HG03442 (cell line): Measurements from ENCODE around the gene MYBPC1.
"Not testable (repeated sequence)": the region's sequence is repeated elsewhere in the genome, so short reads cannot be mapped to it uniquely, and the experiment has no call there.

Experiments
- ATAC-seq: cut with Tn5 transposase; IDR thresholded peaks from one replicate; pipeline ENCODE4 v1.9.1; 2021; ENCODE audit warnings: mild to moderate bottlenecking, moderate library complexity; ENCODE audit not compliant: unreplicated experiment

The MYBPC1 gene

DNA sequence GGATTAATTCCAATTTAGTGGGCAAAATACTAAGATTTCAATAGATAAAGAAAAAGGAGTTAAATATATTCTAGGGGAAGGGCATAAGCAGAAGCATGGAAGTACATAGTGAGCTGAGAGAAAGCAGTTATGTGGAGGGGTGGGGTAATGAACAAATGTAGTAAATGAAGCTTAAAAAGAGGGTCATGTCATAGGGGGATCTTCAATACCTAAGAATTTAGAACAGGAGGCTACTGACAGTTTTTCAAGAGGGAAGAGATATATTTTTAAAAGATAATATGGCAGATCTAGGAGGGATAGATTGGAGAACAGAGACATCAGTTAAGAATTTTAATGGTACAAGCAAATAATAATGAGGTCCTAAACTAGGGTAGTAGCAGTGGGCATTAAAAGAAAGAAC is 135.1 kb downstream of the MYBPC1 start:
- ATAC-seq, result no peak

DNA sequence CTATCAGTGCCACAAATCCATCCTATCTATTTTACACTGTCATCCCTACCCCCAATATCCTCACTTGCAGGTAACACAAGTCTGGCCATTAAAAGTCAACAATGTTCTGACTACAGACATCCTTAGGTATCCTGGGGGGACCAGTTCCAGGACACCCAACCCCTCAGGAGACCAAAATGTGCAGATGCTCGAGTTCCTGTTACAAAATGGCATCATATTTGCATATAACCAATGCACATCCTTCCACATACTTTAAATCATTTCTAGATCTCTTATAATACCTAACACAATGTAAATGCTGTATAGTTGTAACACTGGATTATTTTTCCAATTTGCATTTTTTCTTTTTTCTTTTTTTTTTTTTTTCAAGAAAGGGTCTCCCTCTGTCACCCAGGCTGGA is 137.5 kb downstream of the MYBPC1 start:
- ATAC-seq, result no peak

DNA sequence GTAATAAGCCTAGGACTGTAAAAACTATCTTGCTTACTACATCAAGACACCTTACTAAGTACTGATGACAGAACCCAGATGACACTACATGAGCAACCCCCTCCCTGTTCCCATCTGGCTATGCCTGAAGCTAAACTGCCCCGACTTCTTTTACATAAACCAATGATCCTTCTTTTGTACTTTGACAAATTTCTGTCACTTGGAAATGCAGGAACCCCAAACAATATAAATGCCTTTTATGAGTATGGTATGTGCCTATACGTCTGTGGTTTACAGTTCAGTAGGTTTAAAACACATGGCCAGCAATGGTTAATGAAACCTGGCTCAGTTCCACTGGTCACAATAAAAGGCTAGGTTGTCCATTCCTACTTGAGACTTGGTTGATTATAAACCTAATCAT is 138.4 kb downstream of the MYBPC1 start:
- no peak for ATAC-seq

DNA sequence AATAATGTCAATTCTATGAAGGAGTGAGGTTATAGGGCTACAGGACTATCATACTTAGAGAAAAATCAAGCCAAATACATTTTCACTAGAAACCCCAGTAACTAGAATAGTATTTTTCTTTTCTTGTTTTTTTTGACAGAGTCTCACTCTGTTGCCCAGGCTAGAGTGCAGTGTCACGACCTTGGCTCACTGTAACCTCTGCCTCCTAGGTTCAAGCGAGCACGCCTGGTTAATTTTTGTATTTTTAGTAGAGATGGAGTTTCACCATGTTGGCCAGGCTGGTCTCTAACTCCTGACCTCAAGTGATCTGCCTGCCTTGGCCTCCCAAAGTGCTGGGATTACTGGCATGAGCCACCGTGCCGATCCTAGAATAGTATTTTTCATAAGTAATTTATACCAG is 139.7 kb downstream of the MYBPC1 start:
- ATAC-seq, result not testable (repeated sequence)
